ENCODE results near the gene BICD1. TPM values are rescaled to one million over a fixed set of nuclear protein-coding genes. Genes with fewer than 3 reads are reported as not detected.

Gene BICD1
- total and polyA plus RNA-seq, 2 of the 13 experiments (the other 11 are each of a cell fraction or from before 2014, with no cell fraction given), result 4.5 to 5.2 TPM

GRCh38 chr12:32135967-32136366 is 29.3 kb downstream of the BICD1 start (continued):
- TF ChIP-seq, protein P1, sequence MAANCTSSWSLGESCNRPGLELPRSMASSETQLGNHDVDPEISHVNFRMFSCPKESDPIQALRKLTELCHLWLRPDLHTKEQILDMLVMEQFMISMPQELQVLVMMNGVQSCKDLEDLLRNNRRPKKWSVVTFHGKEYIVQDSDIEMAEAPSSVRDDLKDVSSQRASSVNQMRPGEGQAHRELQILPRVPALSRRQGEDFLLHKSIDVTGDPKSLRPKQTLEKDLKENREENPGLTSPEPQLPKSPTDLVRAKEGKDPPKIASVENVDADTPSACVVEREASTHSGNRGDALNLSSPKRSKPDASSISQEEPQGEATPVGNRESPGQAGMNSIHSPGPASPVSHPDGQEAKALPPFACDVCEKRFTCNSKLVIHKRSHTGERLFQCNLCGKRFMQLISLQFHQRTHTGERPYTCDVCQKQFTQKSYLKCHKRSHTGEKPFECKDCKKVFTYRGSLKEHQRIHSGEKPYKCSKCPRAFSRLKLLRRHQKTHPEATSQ (CRISPR knock-in tag; IDR thresholded peaks at IDR 0.05; ENCODE audit: borderline replicate concordance), result no peak
- TF ChIP-seq ZNF691 (CRISPR knock-in tag; IDR thresholded peaks at IDR 0.05; ENCODE audit: borderline replicate concordance, low read depth), result no peak
- peak; percentile 35; the same call in 1 of the 2 replicates for TF ChIP-seq KAT2B (IDR thresholded peaks at IDR 0.05; ENCODE audit: borderline replicate concordance, low read depth, low read length)
- no peak for TF ChIP-seq ZSCAN30 (CRISPR knock-in tag; IDR thresholded peaks at IDR 0.05)
- no peak for TF ChIP-seq ZNF615 (CRISPR knock-in tag; IDR thresholded peaks at IDR 0.05; ENCODE audit: borderline replicate concordance)
- TF ChIP-seq POLR2AphosphoS2 (IDR thresholded peaks at IDR 0.05; ENCODE audit: low read depth, low read length), result no peak
- TF ChIP-seq CHCHD3 (CRISPR knock-in tag; IDR thresholded peaks at IDR 0.05), result no peak
- TF ChIP-seq BCL3 (CRISPR knock-in tag; IDR thresholded peaks at IDR 0.05), result no peak
- no peak for TF ChIP-seq HINFP (CRISPR knock-in tag; IDR thresholded peaks at IDR 0.05; ENCODE audit: low read depth)
- no peak for TF ChIP-seq ZBTB3 (CRISPR knock-in tag; IDR thresholded peaks at IDR 0.05; ENCODE audit: borderline replicate concordance, low read depth)
- no peak for TF ChIP-seq ZNF33B (CRISPR knock-in tag; IDR thresholded peaks at IDR 0.05)
- no peak for TF ChIP-seq ZFP90 (CRISPR knock-in tag; IDR thresholded peaks at IDR 0.05; ENCODE audit: borderline replicate concordance)
- TF ChIP-seq ZNF713 (CRISPR knock-in tag; IDR thresholded peaks at IDR 0.05), result no peak
- TF ChIP-seq IRX3 (CRISPR knock-in tag; IDR thresholded peaks at IDR 0.05; ENCODE audit: borderline replicate concordance, low read depth), result no peak
- no peak for TF ChIP-seq SALL2 (CRISPR knock-in tag; IDR thresholded peaks at IDR 0.05)
- peak; percentile 78 for TF ChIP-seq CEBPG (CRISPR knock-in tag; IDR thresholded peaks at IDR 0.05)
- TF ChIP-seq ZNF441 (CRISPR knock-in tag; IDR thresholded peaks at IDR 0.05; ENCODE audit: borderline replicate concordance), result no peak
- TF ChIP-seq SP5 (CRISPR knock-in tag; IDR thresholded peaks at IDR 0.05; ENCODE audit: borderline replicate concordance, low read depth), result no peak
- TF ChIP-seq ZNF552 (CRISPR knock-in tag; IDR thresholded peaks at IDR 0.05; ENCODE audit: borderline replicate concordance), result no peak
- no peak for TF ChIP-seq ATF6 (CRISPR knock-in tag; conservative IDR thresholded peaks at IDR 0.05)
- TF ChIP-seq RBAK (CRISPR knock-in tag; IDR thresholded peaks at IDR 0.05), result no peak
- TF ChIP-seq ZNF816 (CRISPR knock-in tag; IDR thresholded peaks at IDR 0.05; ENCODE audit: borderline replicate concordance), result no peak

Measured in HepG2 (cell line).